Activated CD4-positive, alpha-beta memory T cell treated with anti-CD3 and anti-CD28 coated beads for 36 hours (primary cell): ENCODE results near the gene TRIM27. TPM values are rescaled to one million over a fixed set of nuclear protein-coding genes. Genes with fewer than 3 reads are reported as not detected.
"Not testable (repeated sequence)": the region's sequence is repeated elsewhere in the genome, so short reads cannot be mapped to it uniquely, and the experiment has no call there.

Experiments
- CTCF ChIA-PET: fragments of 350-600 bp; sonication (Branson Sonifier 250); formaldehyde crosslinking; loops from one replicate; lab custom pipeline; 2021; ENCODE audit warnings: antibody characterized with exemption, inconsistent platforms; lab: Charles Lee
- POLR2A ChIA-PET: fragments of 350-600 bp; sonication (Branson Sonifier 250); formaldehyde crosslinking; loops from one replicate; lab custom pipeline; 2021; ENCODE audit warnings: antibody characterized with exemption; lab: Charles Lee
- DNase-seq: peaks from one replicate; pipeline ENCODE4 v3.0.0-alpha.2; 2020
- H3K27ac Mint-ChIP-seq: one replicate; pipeline ENCODE4 v1.8.0; 2021; ENCODE audit warnings: mixed read lengths
- H3K27me3 Mint-ChIP-seq: one replicate; pipeline ENCODE4 v1.8.0; 2021; ENCODE audit warnings: mixed read lengths
- H3K36me3 Mint-ChIP-seq: one replicate; pipeline ENCODE4 v1.8.0; 2021; ENCODE audit warnings: mixed read lengths
- H3K4me1 Mint-ChIP-seq: one replicate; pipeline ENCODE4 v1.8.0; 2021; ENCODE audit warnings: low read depth, mixed read lengths
- H3K4me3 Mint-ChIP-seq: one replicate; pipeline ENCODE4 v1.8.0; 2021; ENCODE audit warnings: mild to moderate bottlenecking, mixed read lengths
- H3K9me3 Mint-ChIP-seq: one replicate; pipeline ENCODE4 v1.8.0; 2021; ENCODE audit warnings: mixed read lengths
- intact Hi-C: fragments of 100-400 bp; cut with micrococcal nuclease; formaldehyde crosslinking; loops from one replicate; pipeline ENCODE4 v1.15.1; 2023
- total RNA-seq, 2 experiments: library from RNA; stranded (reverse); gene quantifications; one replicate each; pipeline ENCODE4 v1.2.3, GENCODE V29; 2021

TRIM27 gene
- total RNA-seq, 2 experiments from 2014 or later = 49.7 to 54.6 TPM

DNA sequence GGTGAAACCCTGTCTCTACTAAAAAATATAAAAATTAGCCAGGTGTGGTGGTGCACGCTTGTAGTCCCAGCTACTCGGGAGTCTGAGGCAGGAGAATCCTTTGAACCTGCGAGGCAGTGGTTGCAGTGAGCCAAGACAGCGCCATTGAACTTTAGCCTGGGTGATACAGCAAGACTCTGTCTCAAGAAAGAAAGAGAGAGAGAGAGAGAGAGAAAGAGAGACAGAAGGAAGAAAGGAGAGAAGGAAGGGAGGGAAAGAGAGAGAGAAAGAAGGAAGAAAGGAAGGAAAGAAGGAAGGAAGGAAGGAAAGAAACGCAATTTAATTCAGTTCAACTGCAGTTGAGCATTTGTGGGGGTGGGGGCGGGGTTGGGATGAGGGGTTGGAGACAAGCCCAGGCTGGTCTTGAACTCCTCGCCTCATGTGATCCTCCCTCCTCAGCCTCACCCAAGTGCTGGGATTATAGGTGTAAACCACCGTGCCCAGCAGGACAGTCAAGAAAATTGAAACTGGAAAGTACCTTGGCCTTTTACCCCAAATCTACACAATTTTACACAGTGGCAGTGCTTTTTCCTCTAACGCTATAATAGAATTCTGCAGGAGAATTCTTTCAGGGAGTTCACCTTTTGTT lies 30.5 kb downstream of the TRIM27 start:
- ChIA-PET CTCF (interaction anchor here (0.6 kb wide), 1 partner anchor 57 kb away, joined by 6 read pairs; no protein-coding TSS in a partner anchor), POLR2A (no interaction called here)

DNA sequence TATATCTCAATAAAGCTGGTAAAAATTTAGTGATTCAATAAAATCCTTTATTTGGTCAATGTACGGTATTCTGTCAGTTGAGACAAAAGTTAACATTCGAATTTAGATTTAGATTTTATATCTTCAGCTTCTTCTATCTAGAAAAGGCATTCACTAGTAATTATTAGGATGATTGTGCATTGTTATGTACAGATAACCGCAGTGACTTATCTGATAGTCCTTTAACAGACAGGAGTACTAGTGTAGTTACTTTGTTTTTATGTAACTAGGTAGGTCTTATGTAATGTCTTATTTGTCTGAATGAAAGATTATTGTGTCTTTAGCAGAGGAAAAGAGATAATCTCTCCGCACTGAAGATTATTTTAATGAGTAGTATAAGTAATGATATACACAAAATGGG lies 31.3 kb downstream of the TRIM27 start:
- H3K4me3 Mint-ChIP-seq = no peak overlapping the region
- no peak for DNase-seq
- H3K36me3 Mint-ChIP-seq = peaks cover 5% of the 10 kb centered on the region
- POLR2A ChIA-PET = no interaction called here
- no peak overlapping the region for H3K27ac Mint-ChIP-seq
- peaks cover 2% of the 10 kb centered on the region for H3K9me3 Mint-ChIP-seq
- H3K4me1 Mint-ChIP-seq = peaks cover 7% of the 10 kb centered on the region
- intact Hi-C loops = loop anchor here (10.0 kb wide), 1 partner anchor 1758 kb away; a partner anchor contains a TSS
- peaks cover 2% of the 10 kb centered on the region for H3K27me3 Mint-ChIP-seq
- CTCF ChIA-PET = interaction anchor here (0.6 to 1.8 kb wide), 2 partner anchors 27 to 58 kb away, joined by 4 to 6 read pairs; no protein-coding TSS in a partner anchor

More for the DNA sequence above, 30.5 kb downstream of the TRIM27 start:
- Mint-ChIP-seq H3K4me3 (no peak overlapping the region), H3K4me1 (peaks cover 7% of the 10 kb centered on the region), H3K27me3 (peaks cover 2% of the 10 kb centered on the region), H3K27ac (no peak overlapping the region), H3K36me3 (peaks cover 5% of the 10 kb centered on the region), H3K9me3 (peaks cover 2% of the 10 kb centered on the region)
- DNase-seq = no peak
- intact Hi-C loops = loop anchor here (10.0 kb wide), 1 partner anchor 1758 kb away; a partner anchor contains a TSS

DNA sequence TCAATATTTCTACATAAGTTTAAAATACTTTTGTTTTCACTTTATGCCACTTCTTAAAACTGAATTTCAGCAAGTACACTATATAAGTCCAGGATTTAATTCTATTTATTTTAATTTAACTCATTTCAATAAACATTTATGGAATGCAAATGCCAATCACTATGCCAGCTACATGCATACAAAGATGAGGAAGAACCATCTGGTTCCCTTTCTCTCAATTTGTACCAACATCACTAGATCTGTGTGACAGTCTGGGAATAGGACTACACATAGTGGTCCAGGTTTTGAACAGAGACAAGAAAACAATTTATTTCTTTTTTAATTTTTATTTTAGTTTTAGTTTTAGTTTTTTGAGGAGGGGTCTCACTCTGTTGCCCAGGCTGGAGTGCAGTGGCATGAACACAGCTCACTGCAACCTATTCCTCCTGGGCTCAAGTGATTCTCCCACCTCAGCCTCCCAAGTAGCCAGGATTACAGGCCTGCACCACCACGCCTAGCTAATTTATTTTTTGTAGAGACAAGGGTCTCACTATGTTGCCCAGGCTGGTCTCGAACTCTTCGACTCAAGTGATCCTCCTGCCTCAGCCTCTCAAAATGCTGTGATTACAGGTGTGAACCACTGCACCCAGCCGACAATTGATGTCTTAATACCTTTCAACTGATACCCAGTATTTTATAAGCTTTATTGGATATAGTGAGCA lies 35.8 kb downstream of the TRIM27 start:
- no peak overlapping the region for H3K27ac Mint-ChIP-seq
- peaks cover 23% of the 10 kb centered on the region for H3K4me1 Mint-ChIP-seq
- no peak overlapping the region for H3K4me3 Mint-ChIP-seq
- peaks cover 3% of the 10 kb centered on the region for H3K27me3 Mint-ChIP-seq
- ChIA-PET POLR2A (no interaction called here), CTCF (no interaction called here)
- peaks cover 5% of the 10 kb centered on the region for H3K36me3 Mint-ChIP-seq
- H3K9me3 Mint-ChIP-seq = peaks cover 15% of the 10 kb centered on the region
- no peak for DNase-seq
- intact Hi-C loops = loop anchor here (10.0 kb wide), 1 partner anchor 993 kb away; a partner anchor contains a TSS

DNA sequence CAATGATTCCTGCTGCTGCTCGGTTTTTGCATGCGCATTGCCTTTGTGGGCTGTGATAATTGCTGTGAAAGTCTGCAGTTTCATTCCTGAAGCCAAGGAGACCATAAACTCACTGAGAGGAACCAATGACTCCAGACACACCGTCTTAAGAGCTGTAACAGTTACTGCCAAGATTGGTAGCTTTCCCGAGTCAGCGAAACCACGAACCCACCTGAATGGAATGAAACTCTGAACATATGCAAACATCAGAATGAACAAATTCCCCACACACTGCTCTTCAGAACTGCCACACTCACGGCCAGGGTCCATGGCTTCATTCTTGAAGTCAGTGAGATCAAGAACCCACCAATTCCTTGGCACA lies 37.7 kb downstream of the TRIM27 start:
- Mint-ChIP-seq H3K4me3 (no peak overlapping the region), H3K36me3 (peaks cover 5% of the 10 kb centered on the region), H3K27me3 (peaks cover 4% of the 10 kb centered on the region), H3K27ac (peak overlapping the region; percentile 43), H3K9me3 (peaks cover 15% of the 10 kb centered on the region), H3K4me1 (peaks cover 27% of the 10 kb centered on the region)
- POLR2A ChIA-PET = interaction anchor here (1.5 to 3.9 kb wide), 4 partner anchors 10 to 37 kb away, joined by 4 to 24 read pairs (median 14); partner anchors contain the start of gene TRIM27
- DNase-seq = no peak
- CTCF ChIA-PET = interaction anchor here (0.8 to 1.2 kb wide), 2 partner anchors 20 to 37 kb away, joined by 3 to 4 read pairs; no protein-coding TSS in a partner anchor
- intact Hi-C loops = loop anchor here (10.0 kb wide), 1 partner anchor 991 kb away; a partner anchor contains a TSS

DNA sequence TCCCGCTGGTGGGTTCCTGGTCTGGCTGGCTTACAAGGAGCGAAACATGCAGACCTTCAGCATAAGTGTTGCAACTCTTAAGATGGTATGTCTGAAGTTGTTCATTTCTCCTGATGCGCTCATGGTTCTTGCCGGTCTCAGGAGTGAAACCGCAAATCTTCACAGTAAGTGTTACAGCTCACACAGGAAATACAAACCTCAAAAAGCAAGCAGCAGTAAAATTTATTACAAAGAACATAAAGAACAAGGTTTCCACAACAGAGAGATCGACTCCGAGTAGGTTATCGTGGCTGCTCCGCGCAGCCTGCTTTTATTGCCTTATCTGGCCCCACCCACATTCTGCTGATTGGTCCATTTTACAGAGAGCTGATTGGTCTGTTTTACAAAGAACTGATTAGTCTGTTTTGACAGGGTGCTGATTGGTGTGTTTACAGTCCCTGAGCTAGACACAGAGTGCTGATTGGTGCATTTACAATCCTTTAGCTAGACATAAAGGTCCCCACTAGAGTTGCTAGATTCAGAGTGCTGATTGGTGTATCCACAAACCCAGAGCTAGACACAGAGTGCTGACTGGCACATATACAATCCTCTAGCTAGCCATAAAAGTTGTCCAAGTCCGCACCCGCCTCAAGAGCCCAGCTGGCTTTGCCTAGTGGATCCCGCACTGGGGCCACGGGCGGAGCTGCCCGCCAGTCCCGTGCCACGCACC lies 39.2 kb downstream of the TRIM27 start:
- CTCF ChIA-PET = interaction anchor here (1.2 to 1.8 kb wide), 7 partner anchors 11 to 132 kb away, joined by 3 to 11 read pairs (median 4); no protein-coding TSS in a partner anchor
- Mint-ChIP-seq H3K9me3 (peaks cover 15% of the 10 kb centered on the region), H3K27me3 (peaks cover 7% of the 10 kb centered on the region), H3K27ac (peak overlapping the region; percentile 89), H3K36me3 (peaks cover 5% of the 10 kb centered on the region), H3K4me1 (peaks cover 29% of the 10 kb centered on the region), H3K4me3 (peak overlapping the region; percentile 73)
- DNase-seq = peak; percentile 88
- intact Hi-C loops = loop anchor here (1.0 to 10.0 kb wide), 6 partner anchors 12 to 990 kb away; a partner anchor contains a TSS
- POLR2A ChIA-PET = interaction anchor here (0.9 to 3.9 kb wide), 6 partner anchors 11 to 994 kb away, joined by 3 to 24 read pairs (median 6); partner anchors contain the start of gene TRIM27

DNA sequence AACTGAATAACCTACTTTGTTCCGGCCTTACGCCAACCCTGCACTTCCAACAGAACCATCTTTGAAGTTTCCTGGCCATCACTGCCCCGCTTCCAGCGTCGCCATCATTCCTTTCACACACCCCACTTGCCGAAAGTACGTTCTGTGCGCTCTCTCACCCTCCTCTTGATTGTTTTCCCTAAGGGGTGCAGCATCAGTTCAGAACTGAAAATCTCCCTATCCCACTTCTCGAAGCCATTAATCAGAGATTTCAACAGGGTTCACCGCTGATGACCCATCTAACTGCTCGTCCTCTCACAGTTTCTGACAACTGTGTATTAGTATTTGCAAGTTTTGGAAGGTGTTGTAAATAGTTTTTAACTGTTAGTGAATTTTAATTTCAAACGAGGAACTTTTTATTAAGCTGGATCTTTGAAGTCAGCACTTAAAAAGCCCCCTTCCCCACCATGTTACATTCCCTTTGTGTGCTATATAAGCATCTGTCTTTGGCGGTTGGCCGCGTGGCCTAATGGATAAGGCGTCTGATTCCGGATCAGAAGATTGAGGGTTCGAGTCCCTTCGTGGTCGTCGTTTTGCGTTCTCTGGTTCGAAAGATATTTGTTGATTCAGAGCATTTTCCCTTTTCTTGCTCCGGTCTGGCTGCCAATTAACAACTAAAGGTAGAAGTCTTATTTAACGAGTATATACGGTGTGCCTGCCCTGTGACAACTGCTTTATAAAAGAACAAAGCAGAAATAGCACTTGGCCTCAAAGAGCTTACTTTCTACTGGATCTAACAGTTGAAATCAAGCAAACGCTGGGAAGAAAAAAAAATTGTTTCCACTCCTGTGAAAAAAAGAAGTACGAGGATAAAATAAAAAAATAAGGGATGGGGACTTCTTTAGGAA lies 42.6 kb downstream of the TRIM27 start:
- POLR2A ChIA-PET = interaction anchor here (1.6 kb wide), 1 partner anchor 17 kb away, joined by 4 read pairs; no protein-coding TSS in a partner anchor
- peaks cover 5% of the 10 kb centered on the region for H3K36me3 Mint-ChIP-seq
- intact Hi-C loops = loop anchor here (10.0 kb wide), 1 partner anchor 986 kb away; a partner anchor contains a TSS
- peak overlapping the region; percentile 65 for H3K4me3 Mint-ChIP-seq
- peaks cover 14% of the 10 kb centered on the region for H3K27me3 Mint-ChIP-seq
- H3K4me1 Mint-ChIP-seq = peaks cover 28% of the 10 kb centered on the region
- peaks cover 13% of the 10 kb centered on the region for H3K9me3 Mint-ChIP-seq
- peak overlapping the region; percentile 24 for H3K27ac Mint-ChIP-seq
- DNase-seq = peak; percentile 78
- CTCF ChIA-PET = interaction anchor here (1.3 kb wide), 1 partner anchor 42 kb away, joined by 3 read pairs; no protein-coding TSS in a partner anchor

DNA sequence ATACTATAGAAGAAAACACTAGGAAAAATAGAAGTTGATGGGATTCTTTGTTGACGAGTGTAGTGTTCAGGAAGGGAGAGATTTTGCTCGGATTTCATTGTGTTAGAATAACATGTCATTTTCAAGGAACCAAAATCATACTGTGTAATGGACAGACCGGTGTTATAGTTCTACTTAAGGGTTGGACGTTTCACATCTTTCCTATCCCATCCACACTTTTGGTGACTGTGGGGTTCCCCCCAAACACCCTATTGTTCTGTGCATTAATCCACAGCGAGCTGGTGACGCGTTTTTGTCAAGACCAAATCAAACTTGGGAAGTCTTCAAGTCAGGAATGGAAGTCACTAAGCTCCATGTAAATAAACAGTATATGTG lies 43.3 kb downstream of the TRIM27 start:
- ChIA-PET POLR2A (interaction anchor here (1.6 kb wide), 1 partner anchor 17 kb away, joined by 4 read pairs; no protein-coding TSS in a partner anchor), CTCF (interaction anchor here (1.3 kb wide), 1 partner anchor 41 kb away, joined by 3 read pairs; no protein-coding TSS in a partner anchor)
- Mint-ChIP-seq H3K27me3 (peaks cover 14% of the 10 kb centered on the region), H3K36me3 (peaks cover 5% of the 10 kb centered on the region), H3K27ac (peak overlapping the region; percentile 24), H3K4me3 (peak overlapping the region; percentile 65), H3K4me1 (peaks cover 21% of the 10 kb centered on the region), H3K9me3 (peaks cover 7% of the 10 kb centered on the region)
- no peak for DNase-seq
- intact Hi-C loops = loop anchor here (10.0 kb wide), 1 partner anchor 986 kb away; a partner anchor contains a TSS

DNA sequence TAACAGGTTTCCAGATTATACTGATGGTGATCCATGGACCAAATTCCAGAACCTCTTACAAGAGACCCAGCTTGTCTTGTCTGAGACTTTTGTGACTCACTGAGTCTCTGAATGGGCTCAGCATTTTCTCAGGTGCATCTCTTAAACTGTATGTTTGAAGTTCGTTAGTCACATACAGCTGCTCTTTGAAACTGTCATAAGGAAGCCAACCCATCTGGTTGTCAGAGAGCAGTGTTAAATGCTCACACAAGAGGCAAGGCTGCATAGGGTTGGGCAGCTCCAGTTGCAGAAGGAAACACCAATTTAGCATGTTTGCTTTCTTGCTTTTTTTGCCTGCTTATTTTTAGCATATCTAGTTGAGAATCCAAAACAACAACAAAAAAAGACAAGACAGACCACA lies 47.1 kb downstream of the TRIM27 start:
- ChIA-PET CTCF (no interaction called here), POLR2A (no interaction called here)
- H3K27me3 Mint-ChIP-seq = peaks cover 15% of the 10 kb centered on the region
- no peak overlapping the region for H3K4me3 Mint-ChIP-seq
- H3K36me3 Mint-ChIP-seq = no peaks in the 10 kb centered on the region
- no peaks in the 10 kb centered on the region for H3K9me3 Mint-ChIP-seq
- intact Hi-C loops = no loop called here
- H3K27ac Mint-ChIP-seq = no peak overlapping the region
- peaks cover 6% of the 10 kb centered on the region for H3K4me1 Mint-ChIP-seq
- no peak for DNase-seq

DNA sequence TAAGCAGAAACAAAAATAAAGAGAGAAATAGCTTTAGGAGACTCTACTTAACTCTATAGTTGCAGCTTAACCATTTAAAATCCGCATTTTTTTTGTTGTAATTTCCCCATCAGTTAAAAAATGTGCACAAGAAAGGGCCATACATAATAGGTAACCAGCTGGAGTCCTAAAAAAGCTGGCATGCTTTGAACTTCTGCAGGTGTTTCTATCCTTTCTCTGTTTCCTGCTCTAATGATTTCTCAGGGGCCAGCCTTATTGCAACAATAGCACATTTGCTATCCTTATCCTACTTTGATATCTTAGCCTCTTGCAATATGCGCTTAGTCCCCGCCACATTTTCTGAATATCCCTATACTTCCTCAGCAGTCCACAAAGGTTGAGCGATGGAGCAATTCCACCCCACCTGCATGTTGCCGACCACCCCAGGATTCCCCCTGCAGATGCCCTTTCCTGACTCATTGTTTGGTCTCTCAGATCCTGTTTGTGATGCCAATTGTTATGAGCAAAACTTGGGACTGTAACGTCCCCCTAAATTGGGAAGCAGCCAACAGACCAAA lies 48.5 kb downstream of the TRIM27 start:
- Mint-ChIP-seq H3K27me3 (peaks cover 10% of the 10 kb centered on the region), H3K4me3 (no peak overlapping the region), H3K9me3 (no peaks in the 10 kb centered on the region), H3K27ac (no peak overlapping the region), H3K4me1 (no peaks in the 10 kb centered on the region), H3K36me3 (no peaks in the 10 kb centered on the region)
- POLR2A ChIA-PET = interaction anchor here (0.7 to 1.1 kb wide), 2 partner anchors 9 to 16 kb away, joined by 3 to 4 read pairs; no protein-coding TSS in a partner anchor
- no peak for DNase-seq
- CTCF ChIA-PET = interaction anchor here (0.9 kb wide), 1 partner anchor 36 kb away, joined by 3 read pairs; no protein-coding TSS in a partner anchor
- intact Hi-C loops = no loop called here

DNA sequence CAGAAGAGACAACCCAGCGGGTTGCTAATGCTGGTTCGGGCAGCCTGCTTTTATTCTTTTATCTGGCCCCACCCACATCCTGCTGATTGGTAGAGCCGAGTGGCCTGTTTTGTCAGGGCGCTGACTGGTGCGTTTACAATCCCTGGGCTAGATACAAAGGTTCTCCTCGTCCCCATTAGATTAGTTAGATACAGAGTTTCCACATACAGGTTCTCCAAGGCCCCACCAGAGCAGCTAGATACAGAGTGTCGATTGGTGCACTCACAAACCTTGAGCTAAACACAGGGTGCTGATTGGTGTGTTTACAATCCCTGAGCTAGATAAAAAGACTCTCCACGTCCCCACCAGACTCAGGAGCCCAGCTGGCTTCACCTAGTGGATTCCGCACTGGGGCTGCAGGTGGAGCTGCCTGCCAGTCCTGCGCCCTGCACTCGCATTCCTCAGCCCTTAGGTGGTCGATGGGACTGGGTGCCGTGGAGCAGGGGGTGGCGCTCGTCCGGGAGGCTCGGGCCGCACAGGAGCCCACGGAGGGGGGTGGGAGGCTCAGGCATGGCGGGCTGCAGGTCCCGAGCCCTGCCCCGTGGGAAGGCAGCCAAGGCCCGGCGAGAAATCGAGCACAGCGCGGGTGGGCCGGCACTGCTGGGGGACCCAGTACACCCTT lies 51.5 kb downstream of the TRIM27 start:
- H3K9me3 Mint-ChIP-seq, CTCF ChIA-PET, H3K36me3 Mint-ChIP-seq, H3K27ac Mint-ChIP-seq, POLR2A ChIA-PET, intact Hi-C loops, H3K4me1 Mint-ChIP-seq, H3K4me3 Mint-ChIP-seq, H3K27me3 Mint-ChIP-seq, DNase-seq: not testable (repeated sequence)
